Measurements from ENCODE around the gene DNAJC8. TPM values are rescaled to one million over a fixed set of nuclear protein-coding genes. Genes with fewer than 3 reads are reported as not detected.

The DNAJC8 gene
- total RNA-seq, 1 experiment from 2014 or later = 127 TPM

DNA sequence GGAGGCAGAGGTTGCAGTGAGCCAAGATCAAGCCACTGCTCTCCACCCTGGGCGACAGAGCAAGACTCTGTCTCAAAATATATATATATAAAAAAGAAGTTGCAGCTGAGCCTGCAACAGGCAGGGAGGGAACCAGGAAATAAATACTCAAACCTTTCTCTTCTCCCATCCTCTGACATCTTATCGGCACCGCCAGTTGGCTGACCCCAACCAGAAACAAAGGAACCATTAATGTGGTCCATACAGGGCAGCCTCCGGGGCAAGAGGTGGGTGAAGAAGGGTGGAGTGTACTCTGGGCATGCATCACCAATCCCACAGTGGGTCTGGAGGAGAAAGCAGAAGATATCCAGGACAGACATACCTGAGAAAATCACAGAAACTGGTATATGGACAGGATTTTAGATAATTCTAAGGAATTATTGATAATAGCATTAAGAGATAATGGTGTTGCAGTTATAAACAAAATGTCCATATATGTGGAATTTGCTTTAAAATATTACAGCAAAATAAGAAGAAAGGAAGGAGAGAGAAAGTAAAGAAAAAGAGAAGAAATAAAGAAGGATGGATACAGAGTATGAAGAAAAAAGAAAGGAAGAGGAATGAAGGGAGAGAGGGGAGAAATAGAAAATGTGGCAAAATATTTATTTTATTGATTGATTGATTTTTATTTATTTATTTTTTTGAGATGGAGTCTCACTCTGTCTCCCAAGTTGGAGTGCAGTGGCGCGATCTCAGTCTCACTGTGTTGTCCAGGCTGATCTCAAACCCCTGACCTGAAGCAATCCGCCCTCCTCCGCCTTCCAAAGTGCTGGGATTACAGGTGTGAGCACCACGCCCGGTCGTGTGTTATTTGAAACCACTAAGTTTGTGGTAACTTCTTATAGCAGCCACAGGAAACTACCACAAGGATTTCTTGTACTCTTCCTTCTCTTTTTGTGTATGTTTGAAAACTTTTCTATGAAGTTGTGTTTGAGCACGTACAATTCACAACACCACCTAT is 52.2 kb downstream of the DNAJC8 start:
- H3K4me1 ChIP-seq (ENCODE audit: control insufficient read depth, insufficient read depth, low read length) = no peaks in the 10 kb centered on the region
- intact Hi-C loops (cut with micrococcal nuclease; ENCODE audit: unreplicated experiment) (no loop called here), in situ Hi-C loops (cut with HindIII; ENCODE audit: low pct_unique_long_range_greater_than_20kb, low sequenced_read_pairs) (no loop called here)
- no peaks in the 10 kb centered on the region for H3K9me3 ChIP-seq (ENCODE audit: control insufficient read depth, insufficient read depth, low read depth, low read length)
- H3K36me3 ChIP-seq (ENCODE audit: control insufficient read depth, insufficient read depth, low read length) = no peaks in the 10 kb centered on the region
- no peak for DNase-seq (ENCODE audit: low read depth, low spot score)
- BruUV-seq (replicated peaks) = no TSS peak
- CTCF ChIA-PET = no interaction called here
- ATAC-seq = no peak
- POLR2A ChIA-PET = no interaction called here
- TF ChIP-seq, protein P1, sequence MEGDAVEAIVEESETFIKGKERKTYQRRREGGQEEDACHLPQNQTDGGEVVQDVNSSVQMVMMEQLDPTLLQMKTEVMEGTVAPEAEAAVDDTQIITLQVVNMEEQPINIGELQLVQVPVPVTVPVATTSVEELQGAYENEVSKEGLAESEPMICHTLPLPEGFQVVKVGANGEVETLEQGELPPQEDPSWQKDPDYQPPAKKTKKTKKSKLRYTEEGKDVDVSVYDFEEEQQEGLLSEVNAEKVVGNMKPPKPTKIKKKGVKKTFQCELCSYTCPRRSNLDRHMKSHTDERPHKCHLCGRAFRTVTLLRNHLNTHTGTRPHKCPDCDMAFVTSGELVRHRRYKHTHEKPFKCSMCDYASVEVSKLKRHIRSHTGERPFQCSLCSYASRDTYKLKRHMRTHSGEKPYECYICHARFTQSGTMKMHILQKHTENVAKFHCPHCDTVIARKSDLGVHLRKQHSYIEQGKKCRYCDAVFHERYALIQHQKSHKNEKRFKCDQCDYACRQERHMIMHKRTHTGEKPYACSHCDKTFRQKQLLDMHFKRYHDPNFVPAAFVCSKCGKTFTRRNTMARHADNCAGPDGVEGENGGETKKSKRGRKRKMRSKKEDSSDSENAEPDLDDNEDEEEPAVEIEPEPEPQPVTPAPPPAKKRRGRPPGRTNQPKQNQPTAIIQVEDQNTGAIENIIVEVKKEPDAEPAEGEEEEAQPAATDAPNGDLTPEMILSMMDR (IDR thresholded peaks at IDR 0.05) = no peak
- TF ChIP-seq SIN3A (IDR thresholded peaks at IDR 0.05; ENCODE audit: borderline replicate concordance, insufficient read depth, low read depth, low read length) = no peak
- no peak for TF ChIP-seq POLR2AphosphoS5 (IDR thresholded peaks at IDR 0.05; ENCODE audit: low read depth, low read length)
- no peak for TF ChIP-seq TCF7L2 (IDR thresholded peaks at IDR 0.05; ENCODE audit: low read depth, low read length)
- H3K27me3 ChIP-seq (ENCODE audit: control insufficient read depth, insufficient read depth, low read length) = no peaks in the 10 kb centered on the region
- no peak overlapping the region for H3K4me3 ChIP-seq (ENCODE audit: low read depth in 2 of 2, low read length in 2 of 2)
- H3K27ac ChIP-seq (ENCODE audit: low read length) = no peak overlapping the region

- no peaks in the 10 kb centered on the region for H3K36me3 ChIP-seq (ENCODE audit: control insufficient read depth, insufficient read depth, low read length)
- H3K27ac ChIP-seq (ENCODE audit: low read length) = no peak overlapping the region
- no peak overlapping the region for H3K4me3 ChIP-seq (ENCODE audit: low read depth in 2 of 2, low read length in 2 of 2)
- ChIA-PET CTCF (no interaction called here), POLR2A (no interaction called here)
- DNase-seq (ENCODE audit: low read depth, low spot score) = no peak
- H3K9me3 ChIP-seq (ENCODE audit: control insufficient read depth, insufficient read depth, low read depth, low read length) = no peaks in the 10 kb centered on the region
- H3K4me1 ChIP-seq (ENCODE audit: control insufficient read depth, insufficient read depth, low read length) = peaks cover 5% of the 10 kb centered on the region; the same call in 1 of the 2 replicates
- no peaks in the 10 kb centered on the region for H3K27me3 ChIP-seq (ENCODE audit: control insufficient read depth, insufficient read depth, low read length)
- no peak for ATAC-seq
- TF ChIP-seq SIN3A (IDR thresholded peaks at IDR 0.05; ENCODE audit: borderline replicate concordance, insufficient read depth, low read depth, low read length) = no peak
- TF ChIP-seq TCF7L2 (IDR thresholded peaks at IDR 0.05; ENCODE audit: low read depth, low read length) = no peak
- TF ChIP-seq, protein P1 (IDR thresholded peaks at IDR 0.05) = no peak
- TF ChIP-seq POLR2AphosphoS5 (IDR thresholded peaks at IDR 0.05; ENCODE audit: low read depth, low read length) = no peak
- TF ChIP-seq, protein P2, sequence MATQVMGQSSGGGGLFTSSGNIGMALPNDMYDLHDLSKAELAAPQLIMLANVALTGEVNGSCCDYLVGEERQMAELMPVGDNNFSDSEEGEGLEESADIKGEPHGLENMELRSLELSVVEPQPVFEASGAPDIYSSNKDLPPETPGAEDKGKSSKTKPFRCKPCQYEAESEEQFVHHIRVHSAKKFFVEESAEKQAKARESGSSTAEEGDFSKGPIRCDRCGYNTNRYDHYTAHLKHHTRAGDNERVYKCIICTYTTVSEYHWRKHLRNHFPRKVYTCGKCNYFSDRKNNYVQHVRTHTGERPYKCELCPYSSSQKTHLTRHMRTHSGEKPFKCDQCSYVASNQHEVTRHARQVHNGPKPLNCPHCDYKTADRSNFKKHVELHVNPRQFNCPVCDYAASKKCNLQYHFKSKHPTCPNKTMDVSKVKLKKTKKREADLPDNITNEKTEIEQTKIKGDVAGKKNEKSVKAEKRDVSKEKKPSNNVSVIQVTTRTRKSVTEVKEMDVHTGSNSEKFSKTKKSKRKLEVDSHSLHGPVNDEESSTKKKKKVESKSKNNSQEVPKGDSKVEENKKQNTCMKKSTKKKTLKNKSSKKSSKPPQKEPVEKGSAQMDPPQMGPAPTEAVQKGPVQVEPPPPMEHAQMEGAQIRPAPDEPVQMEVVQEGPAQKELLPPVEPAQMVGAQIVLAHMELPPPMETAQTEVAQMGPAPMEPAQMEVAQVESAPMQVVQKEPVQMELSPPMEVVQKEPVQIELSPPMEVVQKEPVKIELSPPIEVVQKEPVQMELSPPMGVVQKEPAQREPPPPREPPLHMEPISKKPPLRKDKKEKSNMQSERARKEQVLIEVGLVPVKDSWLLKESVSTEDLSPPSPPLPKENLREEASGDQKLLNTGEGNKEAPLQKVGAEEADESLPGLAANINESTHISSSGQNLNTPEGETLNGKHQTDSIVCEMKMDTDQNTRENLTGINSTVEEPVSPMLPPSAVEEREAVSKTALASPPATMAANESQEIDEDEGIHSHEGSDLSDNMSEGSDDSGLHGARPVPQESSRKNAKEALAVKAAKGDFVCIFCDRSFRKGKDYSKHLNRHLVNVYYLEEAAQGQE (IDR thresholded peaks at IDR 0.05; ENCODE audit: insufficient read depth in 1 of 2, low read depth in 2 of 2, low read length in 1 of 2) = no peak
- in situ Hi-C loops (cut with HindIII; ENCODE audit: low pct_unique_long_range_greater_than_20kb, low sequenced_read_pairs) = no loop called here
- intact Hi-C loops (cut with micrococcal nuclease; ENCODE audit: unreplicated experiment) = no loop called here
- no TSS peak for BruUV-seq (replicated peaks)
These were observed 53.9 kb downstream of the DNAJC8 start for GRCh38 chr1:28178690-28179485.

All from Panc1 (cell line).